ENCODE results near the gene DDX56. TPM values are rescaled to one million over a fixed set of nuclear protein-coding genes. Genes with fewer than 3 reads are reported as not detected.

DDX56 gene
- total and polyA plus RNA-seq, 7 donors: 38.1 to 85.8 (median 56.3) TPM

DNA sequence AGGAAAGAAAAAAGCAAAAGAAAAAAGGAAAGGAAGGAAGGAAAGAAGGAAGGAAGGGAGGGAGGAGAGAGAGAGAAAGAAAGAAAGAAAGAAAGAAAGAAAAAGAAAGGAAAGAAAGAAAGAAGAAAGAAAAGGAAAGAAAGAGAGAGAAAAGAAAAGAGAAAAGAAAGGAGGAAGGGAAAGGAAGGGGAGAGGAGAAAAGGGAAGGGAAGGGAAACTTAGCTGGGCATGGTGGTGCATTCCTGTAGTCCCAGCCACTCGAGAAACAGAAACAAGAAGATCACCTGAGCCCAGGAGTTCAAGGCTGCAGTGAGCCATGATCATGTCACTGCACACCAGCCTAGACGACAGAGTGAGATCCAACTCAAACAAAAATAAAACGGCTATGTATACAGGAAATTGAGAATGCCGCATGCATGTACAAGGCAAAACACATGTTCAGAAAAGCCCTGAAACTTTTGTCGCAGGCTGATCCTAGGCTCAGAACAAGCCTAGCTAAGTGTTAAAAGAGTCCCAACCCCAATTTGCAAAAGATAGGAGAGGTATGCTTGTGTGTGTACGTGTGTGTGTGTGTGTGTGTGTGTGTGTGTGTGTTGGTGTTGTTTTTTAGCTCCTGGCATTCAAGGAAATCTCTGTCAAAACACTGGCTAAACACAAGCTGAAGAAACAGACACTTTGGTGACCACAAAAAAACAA is 26.0 kb downstream of the DDX56 start:
- Histone ChIP-seq H3K27me3 (ENCODE audit: insufficient read depth in 3 of 3, low read length in 2 of 3) (peaks cover 0 to 2% (median 0%) of the 10 kb centered on the region in 3 donors), H3K27ac (no peak overlapping the region), H3K4me1 (no peaks in the 10 kb centered on the region), H3K36me3 (ENCODE audit: insufficient read depth in 1 of 2, low read depth in 1 of 2) (no peaks in the 10 kb centered on the region), H3K4me3 (no peak overlapping the region), H3K9me3 (no peaks in the 10 kb centered on the region)
- ATAC-seq (no peak), DNase-seq (no peak)
- WGBS, 3 donors: 45 to 47% (median 45%) methylated on average over 6 of the region's 6 CpGs
- TF ChIP-seq, protein P1, sequence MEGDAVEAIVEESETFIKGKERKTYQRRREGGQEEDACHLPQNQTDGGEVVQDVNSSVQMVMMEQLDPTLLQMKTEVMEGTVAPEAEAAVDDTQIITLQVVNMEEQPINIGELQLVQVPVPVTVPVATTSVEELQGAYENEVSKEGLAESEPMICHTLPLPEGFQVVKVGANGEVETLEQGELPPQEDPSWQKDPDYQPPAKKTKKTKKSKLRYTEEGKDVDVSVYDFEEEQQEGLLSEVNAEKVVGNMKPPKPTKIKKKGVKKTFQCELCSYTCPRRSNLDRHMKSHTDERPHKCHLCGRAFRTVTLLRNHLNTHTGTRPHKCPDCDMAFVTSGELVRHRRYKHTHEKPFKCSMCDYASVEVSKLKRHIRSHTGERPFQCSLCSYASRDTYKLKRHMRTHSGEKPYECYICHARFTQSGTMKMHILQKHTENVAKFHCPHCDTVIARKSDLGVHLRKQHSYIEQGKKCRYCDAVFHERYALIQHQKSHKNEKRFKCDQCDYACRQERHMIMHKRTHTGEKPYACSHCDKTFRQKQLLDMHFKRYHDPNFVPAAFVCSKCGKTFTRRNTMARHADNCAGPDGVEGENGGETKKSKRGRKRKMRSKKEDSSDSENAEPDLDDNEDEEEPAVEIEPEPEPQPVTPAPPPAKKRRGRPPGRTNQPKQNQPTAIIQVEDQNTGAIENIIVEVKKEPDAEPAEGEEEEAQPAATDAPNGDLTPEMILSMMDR (IDR thresholded peaks at IDR 0.05): no peak
- intact Hi-C loops (cut with DNase I): loop anchor here in 1 of 2 donors (10.0 kb wide), 1 partner anchor 203 kb away; no protein-coding TSS in a partner anchor

DNA sequence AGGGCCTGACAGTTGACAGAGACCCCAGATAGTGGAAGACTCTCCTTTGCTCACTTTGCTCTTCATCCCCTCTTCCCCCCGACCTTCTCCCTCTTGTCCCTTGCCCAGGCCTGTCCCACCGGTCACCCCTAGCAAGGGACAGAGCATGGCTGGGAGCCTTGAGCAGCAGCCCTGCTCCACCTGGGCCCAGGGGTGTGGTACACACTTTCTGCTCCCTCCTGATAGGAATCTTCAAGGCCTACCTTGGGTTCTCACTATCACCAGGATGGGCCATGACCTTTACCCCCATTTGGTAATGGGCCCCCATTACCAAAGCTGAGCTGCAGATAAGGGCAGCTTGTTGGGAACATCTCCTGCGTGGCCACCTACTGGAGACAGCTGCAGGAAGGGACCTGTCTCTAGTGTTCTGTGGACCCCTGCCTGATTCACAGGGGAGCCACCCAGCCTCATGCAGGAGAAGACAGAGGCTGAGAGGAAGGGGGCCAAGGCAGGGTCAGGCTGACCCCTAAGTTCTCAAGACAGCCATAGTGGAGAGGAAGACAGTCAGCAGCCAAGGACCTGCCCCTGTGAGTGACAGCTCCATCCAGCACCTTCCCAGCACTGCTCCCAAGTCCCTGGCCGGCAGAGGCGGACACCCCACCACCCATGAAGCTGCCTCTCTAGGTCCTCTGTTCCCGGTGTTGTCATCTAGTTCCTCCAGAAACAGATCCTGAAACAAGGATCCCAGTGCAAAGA is 31.7 kb downstream of the DDX56 start:
- TF ChIP-seq, protein P1 (IDR thresholded peaks at IDR 0.05): no peak
- 88 to 90% (median 89%) methylated on average over 6 of the region's 6 CpGs for WGBS, 3 donors
- intact Hi-C loops (cut with DNase I): loop anchor here in 1 of 2 donors (10.0 kb wide), 1 partner anchor 197 kb away; no protein-coding TSS in a partner anchor
- Histone ChIP-seq H3K4me1 (no peaks in the 10 kb centered on the region), H3K9me3 (no peaks in the 10 kb centered on the region), H3K4me3 (no peak overlapping the region), H3K27ac (no peak overlapping the region), H3K27me3 (ENCODE audit: insufficient read depth in 3 of 3, low read length in 2 of 3) (peaks cover 0 to 2% (median 0%) of the 10 kb centered on the region in 3 donors), H3K36me3 (ENCODE audit: insufficient read depth in 1 of 2, low read depth in 1 of 2) (no peaks in the 10 kb centered on the region)
- DNase-seq (no peak), ATAC-seq (no peak)

DNA sequence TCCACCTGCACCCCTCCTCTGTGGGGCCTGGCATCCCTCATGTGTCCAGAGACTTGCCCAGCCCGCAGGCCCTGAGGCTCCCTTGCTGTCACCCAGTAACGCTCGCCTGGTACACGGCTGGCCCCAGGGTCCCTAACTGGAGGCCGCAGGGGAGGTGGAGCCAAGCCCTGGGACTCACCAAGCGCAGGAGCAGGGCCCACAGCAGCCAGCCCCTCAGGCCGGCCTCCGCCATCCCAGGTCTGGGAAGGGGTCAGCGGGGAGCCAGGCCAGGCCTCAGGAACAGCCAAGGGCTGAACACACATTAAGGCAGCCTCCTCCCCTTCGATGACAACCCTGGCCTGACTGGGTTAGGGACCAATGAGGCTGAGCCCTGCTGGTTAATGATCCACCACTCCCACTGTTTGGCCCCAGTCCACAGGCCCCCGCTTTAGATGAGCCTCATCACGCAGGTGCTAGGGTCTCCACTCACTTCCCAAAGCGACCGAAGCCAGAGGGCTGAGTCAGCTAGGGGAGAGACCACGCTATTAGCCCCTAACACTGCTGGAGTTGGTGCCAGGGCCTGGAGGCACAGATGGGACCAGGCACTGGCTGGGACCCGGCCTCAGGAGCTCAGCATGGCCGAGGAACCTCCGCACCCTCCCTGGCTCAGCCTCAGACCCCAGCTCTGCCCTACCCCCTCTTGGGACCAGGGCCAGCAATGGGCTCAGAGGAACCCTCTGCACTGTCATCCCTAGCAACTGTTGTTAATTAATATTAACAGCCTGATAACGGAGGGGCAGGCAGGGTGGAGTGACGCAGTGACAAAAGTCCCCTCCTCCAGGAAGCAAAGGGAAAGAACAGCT is 32.5 kb downstream of the DDX56 start, which contains the start of gene NPC1L1:
Gene NPC1L1 (minus strand): TSS at position 303 of the 842 bp plus-strand sequence. CDS start 71 bp downstream, at position 232.
- no peaks in the 10 kb centered on the region for H3K9me3 ChIP-seq
- no peak within 1 kb of the TSS for H3K27ac ChIP-seq
- intact Hi-C loops (cut with DNase I): loop anchor here in 1 of 2 donors (10.0 kb wide), 1 partner anchor 196 kb away; no protein-coding TSS in a partner anchor
- ATAC-seq (no peak), DNase-seq (no peak)
- H3K4me3 ChIP-seq: no peak within 1 kb of the TSS
- H3K36me3 ChIP-seq (ENCODE audit: insufficient read depth in 1 of 2, low read depth in 1 of 2): no peaks in the 10 kb centered on the region
- WGBS, 3 donors: 78 to 80% (median 78%) methylated on average over 20 of the region's 20 CpGs
- H3K4me1 ChIP-seq: no peaks in the 10 kb centered on the region
- TF ChIP-seq, protein P1 (IDR thresholded peaks at IDR 0.05): no peak
- no peaks in the 10 kb centered on the region for H3K27me3 ChIP-seq (ENCODE audit: insufficient read depth in 3 of 3, low read length in 2 of 3)

DNA sequence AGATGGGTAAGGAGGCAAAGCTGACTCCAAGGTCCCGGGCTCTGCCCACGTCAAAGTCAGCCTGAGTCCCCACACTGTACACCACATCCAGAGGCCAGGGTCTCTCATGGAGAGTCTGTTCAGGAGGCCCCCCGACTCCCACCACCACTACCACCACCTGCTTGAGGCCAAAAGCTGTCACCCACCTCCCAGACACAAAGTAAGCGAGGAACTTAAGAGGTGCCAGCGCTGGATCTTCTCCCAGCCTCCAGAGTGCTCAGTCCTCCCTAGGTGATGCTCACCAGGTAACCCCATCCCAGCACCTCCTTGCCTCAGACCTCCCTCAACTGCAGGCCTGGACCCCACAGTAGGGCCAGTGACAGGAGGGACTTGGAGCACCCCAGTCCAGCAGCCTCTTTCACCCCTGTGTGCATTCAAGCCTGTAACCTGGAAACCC is 33.1 kb downstream of the DDX56 start:
- Histone ChIP-seq H3K36me3 (ENCODE audit: insufficient read depth in 1 of 2, low read depth in 1 of 2) (no peaks in the 10 kb centered on the region), H3K4me1 (no peaks in the 10 kb centered on the region), H3K9me3 (no peaks in the 10 kb centered on the region), H3K4me3 (no peak overlapping the region), H3K27me3 (ENCODE audit: insufficient read depth in 3 of 3, low read length in 2 of 3) (no peaks in the 10 kb centered on the region), H3K27ac (no peak overlapping the region)
- ATAC-seq: no peak
- TF ChIP-seq, protein P1 (IDR thresholded peaks at IDR 0.05): no peak
- WGBS, 3 donors: 88 to 90% (median 90%) methylated on average over 5 of the region's 5 CpGs
- intact Hi-C loops (cut with DNase I): loop anchor here in 1 of 2 donors (10.0 kb wide), 1 partner anchor 196 kb away; no protein-coding TSS in a partner anchor
- no peak for DNase-seq

Data from psoas muscle (tissue), 8 donors.